ENCODE measurements around the gene SNX5. TPM values are rescaled to one million over a fixed set of nuclear protein-coding genes. Genes with fewer than 3 reads are reported as not detected.

Gene SNX5
- total RNA-seq, 1 experiment from 2014 or later = 43.0 TPM

- H3K36me3 Mint-ChIP-seq (ENCODE audit: insufficient read depth, unreplicated experiment) = peaks cover 43% of the 10 kb centered on the region
- CTCF ChIA-PET = interaction anchor here (0.6 kb wide), 1 partner anchor 107 kb away, joined by 3 read pairs; no protein-coding TSS in a partner anchor
- intact Hi-C loops (cut with micrococcal nuclease; ENCODE audit: unreplicated experiment) = no loop called here
Measured at GRCh38 chr20:17964632-17965031, 4.0 kb downstream of the SNX5 start.

GRCh38 chr20:17964073-17964472 is 4.5 kb downstream of the SNX5 start:
- intact Hi-C loops (cut with micrococcal nuclease; ENCODE audit: unreplicated experiment) = no loop called here
- TF ChIP-seq CTCF (IDR thresholded peaks at IDR 0.05; ENCODE audit: unreplicated experiment) = no peak
- CTCF ChIA-PET = no interaction called here
- no peak overlapping the region for H3K4me3 Mint-ChIP-seq (ENCODE audit: low read depth, unreplicated experiment)
- DNase-seq = no peak
- peaks cover 18% of the 10 kb centered on the region for H3K4me1 Mint-ChIP-seq (ENCODE audit: low read depth, unreplicated experiment)
- H3K36me3 Mint-ChIP-seq (ENCODE audit: insufficient read depth, unreplicated experiment) = peaks cover 39% of the 10 kb centered on the region
- no TSS peak for BruUV-seq (replicated peaks)
- H3K9me3 Mint-ChIP-seq (ENCODE audit: low read depth, unreplicated experiment) = no peaks in the 10 kb centered on the region
- no peak overlapping the region for H3K27ac Mint-ChIP-seq (ENCODE audit: unreplicated experiment)
- no peaks in the 10 kb centered on the region for H3K27me3 Mint-ChIP-seq (ENCODE audit: unreplicated experiment)

More at GRCh38 chr20:17964632-17965031, 4.0 kb downstream of the SNX5 start:
- Mint-ChIP-seq H3K4me3 (ENCODE audit: low read depth, unreplicated experiment) (peak overlapping the region; percentile 72), H3K9me3 (ENCODE audit: low read depth, unreplicated experiment) (no peaks in the 10 kb centered on the region), H3K27ac (ENCODE audit: unreplicated experiment) (no peak overlapping the region), H3K4me1 (ENCODE audit: low read depth, unreplicated experiment) (peaks cover 14% of the 10 kb centered on the region), H3K27me3 (ENCODE audit: unreplicated experiment) (no peaks in the 10 kb centered on the region)
- DNase-seq = no peak
- no peak for TF ChIP-seq CTCF (IDR thresholded peaks at IDR 0.05; ENCODE audit: unreplicated experiment)
- no TSS peak for BruUV-seq (replicated peaks)

- no peak for DNase-seq
- Mint-ChIP-seq H3K27ac (ENCODE audit: unreplicated experiment) (no peak overlapping the region), H3K27me3 (ENCODE audit: unreplicated experiment) (no peaks in the 10 kb centered on the region), H3K36me3 (ENCODE audit: insufficient read depth, unreplicated experiment) (peaks cover 34% of the 10 kb centered on the region), H3K4me3 (ENCODE audit: low read depth, unreplicated experiment) (peak overlapping the region; percentile 39), H3K4me1 (ENCODE audit: low read depth, unreplicated experiment) (peaks cover 18% of the 10 kb centered on the region), H3K9me3 (ENCODE audit: low read depth, unreplicated experiment) (no peaks in the 10 kb centered on the region)
- BruUV-seq (replicated peaks) = no TSS peak
- TF ChIP-seq CTCF (IDR thresholded peaks at IDR 0.05; ENCODE audit: unreplicated experiment) = no peak
- CTCF ChIA-PET = no interaction called here
- intact Hi-C loops (cut with micrococcal nuclease; ENCODE audit: unreplicated experiment) = no loop called here
Measured at GRCh38 chr20:17963114-17963897, 5.3 kb downstream of the SNX5 start.

GRCh38 chr20:17961587-17961940 is 7.0 kb downstream of the SNX5 start:
- intact Hi-C loops (cut with micrococcal nuclease; ENCODE audit: unreplicated experiment) = no loop called here
- no peak for DNase-seq
- Mint-ChIP-seq H3K4me1 (ENCODE audit: low read depth, unreplicated experiment) (peaks cover 18% of the 10 kb centered on the region), H3K9me3 (ENCODE audit: low read depth, unreplicated experiment) (no peaks in the 10 kb centered on the region), H3K27ac (ENCODE audit: unreplicated experiment) (no peak overlapping the region), H3K36me3 (ENCODE audit: insufficient read depth, unreplicated experiment) (peaks cover 22% of the 10 kb centered on the region), H3K4me3 (ENCODE audit: low read depth, unreplicated experiment) (no peak overlapping the region), H3K27me3 (ENCODE audit: unreplicated experiment) (no peaks in the 10 kb centered on the region)
- CTCF ChIA-PET = no interaction called here
- TF ChIP-seq CTCF (IDR thresholded peaks at IDR 0.05; ENCODE audit: unreplicated experiment) = no peak
- no TSS peak for BruUV-seq (replicated peaks)
